Left ventricle myocardium inferior (tissue), 1 donor: ENCODE measurements around the gene C6orf58. TPM values are rescaled to one million over a fixed set of nuclear protein-coding genes. Genes with fewer than 3 reads are reported as not detected.

Experiments used
- DNase-seq: peaks from one replicate; pipeline ENCODE4 v3.0.0-alpha.2; 2020
- H3K27ac ChIP-seq: fragments of 200-600 bp; replicated peaks from 2 replicates; pipeline ENCODE4 v1.8.0; 2021
- H3K27me3 ChIP-seq: fragments of 200-600 bp; 2 replicates; pipeline ENCODE4 v1.8.0; 2021; ENCODE audit warnings: low read depth
- H3K36me3 ChIP-seq: fragments of 200-600 bp; 2 replicates; pipeline ENCODE4 v1.8.0; 2021
- H3K4me1 ChIP-seq: fragments of 200-600 bp; 2 replicates; pipeline ENCODE4 v1.8.0; 2021
- H3K4me3 ChIP-seq: fragments of 200-600 bp; 2 replicates; pipeline ENCODE4 v1.8.0; 2021; ENCODE audit warnings: mild to moderate bottlenecking, moderate library complexity
- H3K9me3 ChIP-seq: fragments of 200-600 bp; replicated peaks from 2 replicates; pipeline ENCODE4 v1.8.0; 2021
- CTCF ChIP-seq: fragments of 200-600 bp; IDR thresholded peaks from 2 replicates; pipeline ENCODE4 v1.8.0; 2021; ENCODE audit warnings: antibody characterized with exemption, mild to moderate bottlenecking, borderline replicate concordance
- intact Hi-C: fragments of 100-400 bp; cut with micrococcal nuclease; formaldehyde crosslinking; loops from one replicate; pipeline ENCODE4 v1.11.0; 2022
- total RNA-seq: library from RNA; stranded (reverse); fragmentation: NEBNext Ultra II Directional; extraction: Animal tissue kit (Norgen Biotek cat#: 25700); gene quantifications from one replicate; pipeline ENCODE4 v1.2.1, GENCODE V29; 2021
- donor health status: DM: no; HTN: yes; CAD: no; lungs with severe emphysema.

Gene C6orf58
- total RNA-seq, 1 donor from 2014 or later = not detected

- H3K36me3 ChIP-seq = no peaks in the 10 kb centered on the region
- no peaks in the 10 kb centered on the region for H3K4me1 ChIP-seq
- no peak overlapping the region for H3K27ac ChIP-seq
- intact Hi-C loops = no loop called here
- TF ChIP-seq CTCF = no peak
- H3K9me3 ChIP-seq = no peaks in the 10 kb centered on the region
- H3K4me3 ChIP-seq = no peak overlapping the region
- H3K27me3 ChIP-seq = no peaks in the 10 kb centered on the region
- DNase-seq = no peak
These were observed 1.9 kb downstream of the C6orf58 start for GRCh38 chr6:127578900-127579299.

- no peak for TF ChIP-seq CTCF
- DNase-seq = no peak
- no peak overlapping the region for H3K4me3 ChIP-seq
- H3K36me3 ChIP-seq = no peaks in the 10 kb centered on the region
- H3K9me3 ChIP-seq = no peaks in the 10 kb centered on the region
- H3K4me1 ChIP-seq = no peaks in the 10 kb centered on the region
- H3K27ac ChIP-seq = no peak overlapping the region
- no peaks in the 10 kb centered on the region for H3K27me3 ChIP-seq
- intact Hi-C loops = no loop called here
These were observed 4.6 kb downstream of the C6orf58 start for GRCh38 chr6:127581576-127581975.

- Histone ChIP-seq H3K36me3 (no peaks in the 10 kb centered on the region), H3K4me1 (no peaks in the 10 kb centered on the region), H3K27ac (no peak overlapping the region), H3K27me3 (no peaks in the 10 kb centered on the region), H3K9me3 (no peaks in the 10 kb centered on the region), H3K4me3 (no peak overlapping the region)
- no peak for TF ChIP-seq CTCF
- intact Hi-C loops = no loop called here
- no peak for DNase-seq
These were observed 5.9 kb downstream of the C6orf58 start for GRCh38 chr6:127582777-127583462.

GRCh38 chr6:127585123-127585522, 8.1 kb downstream of the C6orf58 start:
- Histone ChIP-seq H3K27me3 (no peaks in the 10 kb centered on the region), H3K4me1 (no peaks in the 10 kb centered on the region), H3K4me3 (no peak overlapping the region), H3K9me3 (no peaks in the 10 kb centered on the region), H3K27ac (no peak overlapping the region), H3K36me3 (no peaks in the 10 kb centered on the region)
- no peak for DNase-seq
- TF ChIP-seq CTCF = no peak
- intact Hi-C loops = no loop called here

- no peak for DNase-seq
- Histone ChIP-seq H3K27me3 (no peaks in the 10 kb centered on the region), H3K9me3 (no peaks in the 10 kb centered on the region), H3K36me3 (no peaks in the 10 kb centered on the region), H3K27ac (no peak overlapping the region), H3K4me1 (no peaks in the 10 kb centered on the region), H3K4me3 (no peak overlapping the region)
- TF ChIP-seq CTCF = no peak
- intact Hi-C loops = no loop called here
These were observed 9.4 kb downstream of the C6orf58 start for GRCh38 chr6:127586372-127586771.
